PFSK-1 (cell line): ENCODE measurements around the gene PPP6R1.

Experiments
- FOXP2 ChIP-seq: optimal IDR thresholded peaks from 2 replicates; pipeline ENCODE3; 2011; ENCODE audit warnings: borderline replicate concordance, control low read depth, inconsistent platforms; ENCODE audit not compliant: insufficient read depth; ENCODE audit errors: extremely low read length, extremely low read depth
- POLR2AphosphoS5 ChIP-seq: IDR thresholded peaks from 2 replicates; pipeline ENCODE4 v1.6.1; 2012; ENCODE audit warnings: low read depth, mild to moderate bottlenecking, control low read depth, low read length, moderate library complexity
- SIN3A ChIP-seq: IDR thresholded peaks from 2 replicates; pipeline ENCODE4 v1.6.1; 2012; ENCODE audit warnings: mild to moderate bottlenecking, low read length, moderate library complexity, borderline replicate concordance; ENCODE audit not compliant: insufficient read depth
- TAF1 ChIP-seq: IDR thresholded peaks from 2 replicates; pipeline ENCODE4 v1.6.1; 2012; ENCODE audit warnings: low read length, control low read depth, borderline replicate concordance; ENCODE audit not compliant: insufficient read depth
- TF ChIP-seq, protein P1 (sequence below), 2 experiments: IDR thresholded peaks; 2 replicates each; pipeline versions ENCODE4 v1.6.1 to v1.8.0; 2011 to 2012; ENCODE audit warnings: low read depth in 2 of 2, low read length in 2 of 2, control low read depth in 1 of 2, inconsistent platforms in 1 of 2, mild to moderate bottlenecking in 1 of 2, moderate library complexity in 1 of 2; ENCODE audit not compliant: insufficient read depth in 1 of 2

The PPP6R1 gene

DNA sequence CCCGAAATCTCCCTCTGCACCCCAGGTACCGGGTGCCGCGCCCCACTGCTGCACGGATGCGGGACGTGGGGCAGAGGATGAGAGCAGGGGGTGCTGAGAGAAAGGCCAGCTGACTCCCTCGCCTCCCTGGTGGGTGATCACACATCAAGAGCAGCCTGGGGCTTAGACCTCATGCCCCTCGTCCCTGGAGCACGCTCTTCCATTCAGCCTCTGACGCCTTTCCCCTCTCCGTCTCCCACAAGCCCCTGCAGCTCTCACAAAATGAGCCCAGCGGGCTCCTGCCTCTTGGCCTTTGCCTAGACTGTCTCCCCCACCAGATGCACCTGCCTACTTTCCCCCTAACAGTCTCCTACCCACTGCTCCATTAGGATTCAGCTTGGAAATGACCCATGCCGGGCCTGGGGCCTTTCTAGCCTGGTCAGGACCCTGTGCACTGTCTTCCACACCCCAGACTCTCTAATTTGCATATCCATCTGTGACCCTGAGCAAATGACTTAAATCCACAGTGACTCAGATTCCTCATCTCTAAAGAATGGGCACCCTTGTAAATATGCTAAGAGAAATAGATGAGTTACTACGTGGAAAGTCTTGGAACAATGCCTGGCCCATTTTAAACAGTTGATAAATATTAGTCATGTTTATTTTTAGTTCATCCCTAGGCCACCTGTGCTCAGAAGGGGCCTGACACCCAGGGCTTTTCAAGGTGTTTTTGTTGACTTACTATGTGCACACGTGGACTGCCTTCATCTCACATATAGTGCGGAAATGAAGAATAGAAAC is 48.9 kb downstream of the PPP6R1 start:
- TF ChIP-seq TAF1 (no peak), FOXP2 (no peak), POLR2AphosphoS5 (no peak), SIN3A (no peak)
- TF ChIP-seq, protein P1, sequence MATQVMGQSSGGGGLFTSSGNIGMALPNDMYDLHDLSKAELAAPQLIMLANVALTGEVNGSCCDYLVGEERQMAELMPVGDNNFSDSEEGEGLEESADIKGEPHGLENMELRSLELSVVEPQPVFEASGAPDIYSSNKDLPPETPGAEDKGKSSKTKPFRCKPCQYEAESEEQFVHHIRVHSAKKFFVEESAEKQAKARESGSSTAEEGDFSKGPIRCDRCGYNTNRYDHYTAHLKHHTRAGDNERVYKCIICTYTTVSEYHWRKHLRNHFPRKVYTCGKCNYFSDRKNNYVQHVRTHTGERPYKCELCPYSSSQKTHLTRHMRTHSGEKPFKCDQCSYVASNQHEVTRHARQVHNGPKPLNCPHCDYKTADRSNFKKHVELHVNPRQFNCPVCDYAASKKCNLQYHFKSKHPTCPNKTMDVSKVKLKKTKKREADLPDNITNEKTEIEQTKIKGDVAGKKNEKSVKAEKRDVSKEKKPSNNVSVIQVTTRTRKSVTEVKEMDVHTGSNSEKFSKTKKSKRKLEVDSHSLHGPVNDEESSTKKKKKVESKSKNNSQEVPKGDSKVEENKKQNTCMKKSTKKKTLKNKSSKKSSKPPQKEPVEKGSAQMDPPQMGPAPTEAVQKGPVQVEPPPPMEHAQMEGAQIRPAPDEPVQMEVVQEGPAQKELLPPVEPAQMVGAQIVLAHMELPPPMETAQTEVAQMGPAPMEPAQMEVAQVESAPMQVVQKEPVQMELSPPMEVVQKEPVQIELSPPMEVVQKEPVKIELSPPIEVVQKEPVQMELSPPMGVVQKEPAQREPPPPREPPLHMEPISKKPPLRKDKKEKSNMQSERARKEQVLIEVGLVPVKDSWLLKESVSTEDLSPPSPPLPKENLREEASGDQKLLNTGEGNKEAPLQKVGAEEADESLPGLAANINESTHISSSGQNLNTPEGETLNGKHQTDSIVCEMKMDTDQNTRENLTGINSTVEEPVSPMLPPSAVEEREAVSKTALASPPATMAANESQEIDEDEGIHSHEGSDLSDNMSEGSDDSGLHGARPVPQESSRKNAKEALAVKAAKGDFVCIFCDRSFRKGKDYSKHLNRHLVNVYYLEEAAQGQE (IDR thresholded peaks at IDR 0.05; ENCODE audit: insufficient read depth in 1 of 2, low read depth in 2 of 2, low read length in 2 of 2): no peak

- no peak for TF ChIP-seq SIN3A
- TF ChIP-seq, protein P1 (IDR thresholded peaks at IDR 0.05; ENCODE audit: insufficient read depth in 1 of 2, low read depth in 2 of 2, low read length in 2 of 2): no peak
- TF ChIP-seq TAF1: no peak
- TF ChIP-seq POLR2AphosphoS5: no peak
- no peak for TF ChIP-seq FOXP2
These were observed 49.7 kb downstream of the PPP6R1 start, which contains the start of gene PTPRH for GRCh38 chr19:55208880-55209692. TSS of gene PTPRH (minus strand) at chr19:55209501. CDS start at chr19:55209433, 68 bp downstream.

DNA sequence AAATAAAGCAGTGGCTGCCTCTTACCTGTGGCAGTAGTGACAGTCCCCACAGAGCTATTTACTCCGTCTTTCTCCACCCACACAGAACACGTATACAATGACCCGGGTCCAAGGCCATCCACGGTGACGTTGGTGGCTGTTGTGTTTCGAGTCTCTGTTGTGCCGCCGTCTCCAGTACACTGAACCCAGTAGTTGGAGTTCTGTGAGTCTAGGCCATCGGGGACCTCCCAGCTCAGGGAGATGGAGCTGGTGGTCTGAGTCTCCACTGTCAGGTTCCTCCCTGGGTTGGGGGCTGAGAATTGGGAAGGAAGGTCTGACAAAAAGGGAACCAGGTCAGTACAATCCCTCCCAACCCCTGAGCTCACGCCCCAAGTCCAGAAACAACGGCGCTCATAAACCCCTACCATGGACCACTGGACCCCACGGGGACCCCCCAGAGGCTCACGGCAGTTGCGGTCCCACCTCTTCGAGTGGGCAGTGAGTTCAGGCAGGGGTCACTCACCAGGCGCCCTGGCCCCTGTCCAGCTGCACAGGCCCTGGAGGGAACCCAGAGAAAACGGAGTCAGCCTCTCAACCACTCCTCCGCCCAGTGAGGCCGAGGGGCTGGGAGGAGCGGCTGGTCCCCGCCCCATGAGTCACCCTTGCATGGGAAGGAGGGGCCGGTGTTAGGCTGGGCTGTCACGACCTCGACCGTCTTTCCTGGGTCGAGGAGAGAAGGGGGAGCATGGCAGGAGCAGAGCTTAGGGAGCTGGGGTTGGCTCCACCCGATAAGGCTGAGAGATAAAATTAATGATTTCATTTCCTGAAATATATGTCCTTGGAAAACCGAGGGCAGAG is 51.9 kb downstream of the PPP6R1 start:
- TF ChIP-seq, protein P1 (IDR thresholded peaks at IDR 0.05; ENCODE audit: insufficient read depth in 1 of 2, low read depth in 2 of 2, low read length in 2 of 2): peak; percentile 10 to 77; a peak in 2 of 4 replicates
- TF ChIP-seq TAF1: peak; percentile 76; the same call in 1 of the 2 replicates
- peak; percentile 66; the same call in 1 of the 2 replicates for TF ChIP-seq SIN3A
- TF ChIP-seq FOXP2: peak; percentile 80
- peak; percentile 92; the same call in 1 of the 2 replicates for TF ChIP-seq POLR2AphosphoS5

GRCh38 chr19:55199620-55200204 is 59.1 kb downstream of the PPP6R1 start:
- TF ChIP-seq FOXP2 (no peak), POLR2AphosphoS5 (no peak), TAF1 (no peak), SIN3A (no peak)
- TF ChIP-seq, protein P1 (IDR thresholded peaks at IDR 0.05; ENCODE audit: insufficient read depth in 1 of 2, low read depth in 2 of 2, low read length in 2 of 2): no peak
